ENCODE measurements around the gene TUFM.
"Not testable (repeated sequence)": the region's sequence is repeated elsewhere in the genome, so short reads cannot be mapped to it uniquely, and the experiment has no call there.

The TUFM gene

GRCh38 chr16:28822520-28823290 lies 23.4 kb downstream of the TUFM start, which contains the start of gene ATXN2L:
TSS of gene ATXN2L (plus strand) at chr16:28822999. CDS start at chr16:28823260, 261 bp downstream.
- peak within 1 kb of the TSS; percentile 94 for H2BK5ac ChIP-seq (ENCODE audit: low read length)
- peak within 1 kb of the TSS; percentile 85 for H2AK5ac ChIP-seq (ENCODE audit: low read depth, low read length)
- peak within 1 kb of the TSS; percentile 95 for H3K9ac ChIP-seq (ENCODE audit: low read depth, low read length, poor library complexity)
- H2BK15ac ChIP-seq (ENCODE audit: low read length) = no peak within 1 kb of the TSS
- peaks cover 22 to 42% of the 10 kb centered on the region in 2 donors for H3K36me3 ChIP-seq (replicated peaks in 1 of 2; ENCODE audit: control insufficient read depth in 2 of 2, insufficient read depth in 2 of 2, low read length in 2 of 2)
- H3K27ac ChIP-seq (replicated peaks; ENCODE audit: low read length) = peak within 1 kb of the TSS; percentile 99
- H3K4me3 ChIP-seq (ENCODE audit: low read length in 2 of 2) = peak within 1 kb of the TSS; percentile 96 to 99
- peak within 1 kb of the TSS; percentile 99 for H3K18ac ChIP-seq (ENCODE audit: low read length)
- H3K4ac ChIP-seq (ENCODE audit: low read length) = peak within 1 kb of the TSS; percentile 80
- peak within 1 kb of the TSS; percentile 71 for H3K14ac ChIP-seq (ENCODE audit: low read length)
- H2AFZ ChIP-seq (ENCODE audit: low read length) = peak within 1 kb of the TSS; percentile 88
- peak; percentile 90 for DNase-seq (ENCODE audit: low spot score)
- H2BK12ac ChIP-seq (ENCODE audit: low read length) = peak within 1 kb of the TSS; percentile 48
- peak within 1 kb of the TSS; percentile 66 for H3K4me2 ChIP-seq (ENCODE audit: insufficient read depth, low read length, poor library complexity, severe bottlenecking)
- no peaks in the 10 kb centered on the region for H3K79me1 ChIP-seq (ENCODE audit: low read depth, low read length)
- no peaks in the 10 kb centered on the region for H3K27me3 ChIP-seq (ENCODE audit: control insufficient read depth in 3 of 3, insufficient read depth in 3 of 3, low read depth in 1 of 3, low read length in 3 of 3)
- H3K4me1 ChIP-seq (ENCODE audit: control insufficient read depth in 2 of 2, insufficient read depth in 1 of 2, low read depth in 1 of 2, low read length in 2 of 2) = peaks cover 3 to 8% of the 10 kb centered on the region in 2 donors
- no peaks in the 10 kb centered on the region for H3K9me3 ChIP-seq (replicated peaks in 1 of 2; ENCODE audit: control insufficient read depth in 2 of 2, insufficient read depth in 1 of 2, low read depth in 1 of 2, low read length in 2 of 2)
- peak within 1 kb of the TSS; percentile 87 for H3K23ac ChIP-seq (ENCODE audit: low read depth, low read length, poor library complexity)
- no CpG with 5 or more reads among the region's 91 CpGs for WGBS, 2 donors (ENCODE audit: extremely low coverage in 2 of 2, insufficient read length in 2 of 2, insufficient replicate concordance in 1 of 2)
- no peak within 1 kb of the TSS for H2BK120ac ChIP-seq (ENCODE audit: low read depth, low read length)
- H4K8ac ChIP-seq (ENCODE audit: low read depth, low read length) = peak within 1 kb of the TSS; percentile 54
- no peak within 1 kb of the TSS for H4K91ac ChIP-seq (ENCODE audit: low read depth, low read length, poor library complexity)

GRCh38 chr16:28821874-28822519 lies 24.2 kb downstream of the TUFM start:
- Histone ChIP-seq H3K27me3 (ENCODE audit: control insufficient read depth in 3 of 3, insufficient read depth in 3 of 3, low read depth in 1 of 3, low read length in 3 of 3) (no peaks in the 10 kb centered on the region), H2BK5ac (ENCODE audit: low read length) (no peak overlapping the region), H2AK5ac (ENCODE audit: low read depth, low read length) (no peak overlapping the region), H3K27ac (replicated peaks; ENCODE audit: low read length) (peak overlapping the region; percentile 99), H4K8ac (ENCODE audit: low read depth, low read length) (no peak overlapping the region), H3K36me3 (replicated peaks in 1 of 2; ENCODE audit: control insufficient read depth in 2 of 2, insufficient read depth in 2 of 2, low read length in 2 of 2) (peaks cover 17 to 35% of the 10 kb centered on the region in 2 donors), H3K9me3 (replicated peaks in 1 of 2; ENCODE audit: control insufficient read depth in 2 of 2, insufficient read depth in 1 of 2, low read depth in 1 of 2, low read length in 2 of 2) (no peaks in the 10 kb centered on the region), H3K9ac (ENCODE audit: low read depth, low read length, poor library complexity) (peak overlapping the region; percentile 24), H3K4me2 (ENCODE audit: insufficient read depth, low read length, poor library complexity, severe bottlenecking) (peak overlapping the region; percentile 66), H3K4me3 (ENCODE audit: low read length in 2 of 2) (peak overlapping the region; percentile 96 to 99), H2BK120ac (ENCODE audit: low read depth, low read length) (no peak overlapping the region), H3K4me1 (ENCODE audit: control insufficient read depth in 2 of 2, insufficient read depth in 1 of 2, low read depth in 1 of 2, low read length in 2 of 2) (peaks cover 3 to 8% of the 10 kb centered on the region in 2 donors), H3K4ac (ENCODE audit: low read length) (no peak overlapping the region), H2AFZ (ENCODE audit: low read length) (peak overlapping the region; percentile 88), H3K14ac (ENCODE audit: low read length) (no peak overlapping the region), H4K91ac (ENCODE audit: low read depth, low read length, poor library complexity) (no peak overlapping the region), H3K23ac (ENCODE audit: low read depth, low read length, poor library complexity) (peak overlapping the region; percentile 37), H3K18ac (ENCODE audit: low read length) (peak overlapping the region; percentile 23), H2BK15ac (ENCODE audit: low read length) (no peak overlapping the region), H3K79me1 (ENCODE audit: low read depth, low read length) (no peaks in the 10 kb centered on the region), H2BK12ac (ENCODE audit: low read length) (no peak overlapping the region)
- no CpG with 5 or more reads among the region's 13 CpGs for WGBS, 2 donors (ENCODE audit: extremely low coverage in 2 of 2, insufficient read length in 2 of 2, insufficient replicate concordance in 1 of 2)
- no peak for DNase-seq (ENCODE audit: low spot score)

DNA sequence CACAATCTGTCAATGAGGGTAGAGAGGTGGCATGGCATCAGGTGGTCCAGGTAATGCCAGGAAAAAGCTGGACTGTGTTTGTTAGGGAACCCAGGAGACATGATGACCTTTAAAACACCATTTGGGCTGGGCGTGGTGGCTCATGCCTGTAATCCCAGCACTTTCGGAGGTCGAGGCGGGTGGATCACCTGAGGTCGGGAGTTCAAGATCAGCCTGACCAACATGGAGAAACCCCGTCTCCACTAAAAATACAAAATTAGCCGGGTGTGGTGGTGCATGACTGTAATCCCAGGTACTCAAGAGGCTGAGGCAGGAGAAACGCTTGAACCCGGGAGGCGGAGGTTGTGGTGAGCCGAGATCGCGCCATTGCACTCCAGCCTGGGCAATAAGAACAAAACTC lies 25.6 kb downstream of the TUFM start:
- H3K27ac ChIP-seq (replicated peaks; ENCODE audit: low read length); H3K9ac ChIP-seq (ENCODE audit: low read depth, low read length, poor library complexity); H4K91ac ChIP-seq (ENCODE audit: low read depth, low read length, poor library complexity); H4K8ac ChIP-seq (ENCODE audit: low read depth, low read length); H3K4me2 ChIP-seq (ENCODE audit: insufficient read depth, low read length, poor library complexity, severe bottlenecking); H3K4me3 ChIP-seq (ENCODE audit: low read length in 2 of 2); H3K23ac ChIP-seq (ENCODE audit: low read depth, low read length, poor library complexity); H2AFZ ChIP-seq (ENCODE audit: low read length); H2BK12ac ChIP-seq (ENCODE audit: low read length); H3K14ac ChIP-seq (ENCODE audit: low read length); H3K18ac ChIP-seq (ENCODE audit: low read length); H2AK5ac ChIP-seq (ENCODE audit: low read depth, low read length); DNase-seq (ENCODE audit: low spot score); H3K9me3 ChIP-seq (replicated peaks in 1 of 2; ENCODE audit: control insufficient read depth in 2 of 2, insufficient read depth in 1 of 2, low read depth in 1 of 2, low read length in 2 of 2); H2BK120ac ChIP-seq (ENCODE audit: low read depth, low read length); H3K27me3 ChIP-seq (ENCODE audit: control insufficient read depth in 3 of 3, insufficient read depth in 3 of 3, low read depth in 1 of 3, low read length in 3 of 3); H2BK5ac ChIP-seq (ENCODE audit: low read length); H3K4me1 ChIP-seq (ENCODE audit: control insufficient read depth in 2 of 2, insufficient read depth in 1 of 2, low read depth in 1 of 2, low read length in 2 of 2); H3K79me1 ChIP-seq (ENCODE audit: low read depth, low read length); H2BK15ac ChIP-seq (ENCODE audit: low read length); H3K4ac ChIP-seq (ENCODE audit: low read length): not testable (repeated sequence)
- no CpG with 5 or more reads among the region's 13 CpGs for WGBS, 2 donors (ENCODE audit: extremely low coverage in 2 of 2, insufficient read length in 2 of 2, insufficient replicate concordance in 1 of 2)
- peaks cover 6 to 22% of the 10 kb centered on the region in 2 donors for H3K36me3 ChIP-seq (replicated peaks in 1 of 2; ENCODE audit: control insufficient read depth in 2 of 2, insufficient read depth in 2 of 2, low read length in 2 of 2)

DNA sequence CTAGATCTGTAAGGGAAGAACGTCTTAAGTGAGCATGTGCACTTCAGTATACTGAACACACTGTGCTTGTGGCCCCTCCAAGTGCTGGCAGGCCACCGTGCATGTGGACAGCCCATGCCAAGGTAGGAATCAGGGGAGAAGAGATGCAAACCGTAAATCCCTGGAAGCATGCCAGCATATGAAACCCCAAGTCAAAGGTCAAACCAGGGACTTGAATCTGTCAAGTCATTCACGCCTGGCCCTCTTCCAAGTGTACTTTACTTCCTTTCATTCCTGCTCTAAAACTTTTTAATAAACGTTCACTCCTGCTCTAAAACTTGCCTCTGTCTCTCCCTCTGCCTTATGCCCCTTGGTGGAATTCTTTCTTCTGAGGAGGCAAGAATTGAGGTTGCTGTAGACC lies 26.1 kb downstream of the TUFM start:
- no peak overlapping the region for H3K9ac ChIP-seq (ENCODE audit: low read depth, low read length, poor library complexity)
- H3K23ac ChIP-seq (ENCODE audit: low read depth, low read length, poor library complexity) = no peak overlapping the region
- H2BK5ac ChIP-seq (ENCODE audit: low read length) = no peak overlapping the region
- H3K18ac ChIP-seq (ENCODE audit: low read length) = no peak overlapping the region
- no peak overlapping the region for H4K91ac ChIP-seq (ENCODE audit: low read depth, low read length, poor library complexity)
- H3K4me3 ChIP-seq (ENCODE audit: low read length in 2 of 2) = no peak overlapping the region
- peaks cover 3 to 8% of the 10 kb centered on the region in 2 donors for H3K4me1 ChIP-seq (ENCODE audit: control insufficient read depth in 2 of 2, insufficient read depth in 1 of 2, low read depth in 1 of 2, low read length in 2 of 2)
- DNase-seq (ENCODE audit: low spot score) = no peak
- no peaks in the 10 kb centered on the region for H3K9me3 ChIP-seq (replicated peaks in 1 of 2; ENCODE audit: control insufficient read depth in 2 of 2, insufficient read depth in 1 of 2, low read depth in 1 of 2, low read length in 2 of 2)
- no peaks in the 10 kb centered on the region for H3K27me3 ChIP-seq (ENCODE audit: control insufficient read depth in 3 of 3, insufficient read depth in 3 of 3, low read depth in 1 of 3, low read length in 3 of 3)
- H2BK15ac ChIP-seq (ENCODE audit: low read length) = no peak overlapping the region
- H2BK12ac ChIP-seq (ENCODE audit: low read length) = no peak overlapping the region
- H3K27ac ChIP-seq (replicated peaks; ENCODE audit: low read length) = no peak overlapping the region
- no peak overlapping the region for H2AK5ac ChIP-seq (ENCODE audit: low read depth, low read length)
- no peak overlapping the region for H3K14ac ChIP-seq (ENCODE audit: low read length)
- WGBS, 2 donors (ENCODE audit: extremely low coverage in 2 of 2, insufficient read length in 2 of 2, insufficient replicate concordance in 1 of 2) = no CpG with 5 or more reads among the region's 5 CpGs
- no peak overlapping the region for H2BK120ac ChIP-seq (ENCODE audit: low read depth, low read length)
- H3K4me2 ChIP-seq (ENCODE audit: insufficient read depth, low read length, poor library complexity, severe bottlenecking) = no peak overlapping the region
- no peak overlapping the region for H2AFZ ChIP-seq (ENCODE audit: low read length)
- H4K8ac ChIP-seq (ENCODE audit: low read depth, low read length) = no peak overlapping the region
- no peak overlapping the region for H3K4ac ChIP-seq (ENCODE audit: low read length)
- H3K36me3 ChIP-seq (replicated peaks in 1 of 2; ENCODE audit: control insufficient read depth in 2 of 2, insufficient read depth in 2 of 2, low read length in 2 of 2) = peaks cover 2 to 17% of the 10 kb centered on the region in 2 donors
- no peaks in the 10 kb centered on the region for H3K79me1 ChIP-seq (ENCODE audit: low read depth, low read length)
